Fibroblast of the aortic adventitia (primary cell): ENCODE measurements around the gene WWC2. TPM values are rescaled to one million over a fixed set of nuclear protein-coding genes. Genes with fewer than 3 reads are reported as not detected.

Source experiments
- DNase-seq: peaks from one replicate; pipeline ENCODE4 v3.0.0-alpha.2; 2010; ENCODE audit warnings: low read depth
- H3K4me3 ChIP-seq: 2 replicates; pipeline ENCODE4 v1.5.1; 2011; ENCODE audit warnings: low read depth, mild to moderate bottlenecking, control low read depth, low read length, moderate library complexity
- CTCF ChIP-seq: IDR thresholded peaks from 2 replicates; pipeline ENCODE4 v1.5.1; 2011; ENCODE audit warnings: mild to moderate bottlenecking, low read length, control low read depth, inconsistent platforms; ENCODE audit not compliant: insufficient read depth
- total RNA-seq: library from RNA; depleted of rRNA; stranded (reverse); fragments of >200 nt; gene quantifications from 2 replicates; pipeline ENCODE4 v1.2.3, GENCODE V29; 2012; ENCODE audit warnings: low replicate concordance

The WWC2 gene
- total RNA-seq, 1 donor, result 21.5 TPM

- TF ChIP-seq CTCF, result no peak
- no peak overlapping the region for H3K4me3 ChIP-seq
- no peak for DNase-seq
Measured at GRCh38 chr4:183094393-183095198, 4.5 kb upstream of the WWC2 start.

- no peak overlapping the region for H3K4me3 ChIP-seq
- no peak for DNase-seq
- no peak for TF ChIP-seq CTCF
Measured at GRCh38 chr4:183095199-183095512, 3.9 kb upstream of the WWC2 start.

- no peak for DNase-seq
- H3K4me3 ChIP-seq, result no peak overlapping the region
- TF ChIP-seq CTCF, result no peak
Measured at GRCh38 chr4:183096276-183096965, 2.6 kb upstream of the WWC2 start.

- peak; percentile 32 for DNase-seq
- no peak for TF ChIP-seq CTCF
- H3K4me3 ChIP-seq, result peak overlapping the region; percentile 89
Measured at GRCh38 chr4:183097231-183098018, 1.6 kb upstream of the WWC2 start.

- peak overlapping the region; percentile 89 for H3K4me3 ChIP-seq
- no peak for TF ChIP-seq CTCF
- peak; percentile 40 for DNase-seq
Measured at GRCh38 chr4:183098019-183098722, 886 bp upstream of the WWC2 start.

GRCh38 chr4:183099537-183100297 lies 660 bp downstream of the WWC2 start:
- DNase-seq, result no peak
- TF ChIP-seq CTCF, result peak; percentile 31

More at GRCh38 chr4:183099537-183100297, 660 bp downstream of the WWC2 start:
- H3K4me3 ChIP-seq, result peak overlapping the region; percentile 89
